HEK293 (cell line): ENCODE results near the gene ARHGEF26.

Experiments
- CTCF ChIA-PET: fragments of 350-600 bp; formaldehyde crosslinking; extraction: SDS; loops from one replicate; lab custom pipeline; 2021; ENCODE audit warnings: antibody characterized with exemption; lab: Yijun Ruan, JAX
- POLR2A ChIA-PET: fragments of 300-600 bp; formaldehyde crosslinking; extraction: SDS; loops from one replicate; lab custom pipeline; 2020; ENCODE audit warnings: antibody characterized with exemption, inconsistent platforms; lab: Yijun Ruan, JAX
- H3K27ac ChIP-seq: fragments of 200-500 bp; sonication (Bioruptor generic); 2 replicates; pipeline ENCODE4 v1.5.1; 2014; ENCODE audit warnings: low read depth, low read length, control low read depth, inconsistent platforms; ENCODE audit errors: extremely low read depth
- H3K36me3 ChIP-seq, 2 experiments: fragments of 200-500 bp in 1 of 2; sonication (Bioruptor generic) in 1 of 2; 1 replicate in 1 of 2; 2 replicates in 1 of 2; pipeline ENCODE4 v1.5.1; 2014 to 2017; ENCODE audit warnings: inconsistent platforms in 2 of 2, low read length in 2 of 2; ENCODE audit not compliant: control insufficient read depth in 2 of 2, insufficient read depth in 1 of 2
- H3K4me1 ChIP-seq: fragments of 200-500 bp; sonication (Bioruptor generic); 2 replicates; pipeline ENCODE4 v1.5.1; 2014; ENCODE audit warnings: mild to moderate bottlenecking, low read length, inconsistent platforms; ENCODE audit not compliant: control insufficient read depth, insufficient read depth
- H3K4me3 ChIP-seq: 2 replicates; pipeline ENCODE4 v1.5.1; 2011; ENCODE audit warnings: low read depth, mild to moderate bottlenecking, control low read depth, low read length, moderate library complexity
- H3K9me3 ChIP-seq: fragments of 200-500 bp; sonication (Bioruptor generic); 2 replicates; pipeline ENCODE4 v1.5.1; 2014; ENCODE audit warnings: low read depth, low read length, inconsistent platforms; ENCODE audit not compliant: control insufficient read depth, insufficient read depth
- BCL11A ChIP-seq: fragments of 450-650 bp; formaldehyde crosslinking; IDR thresholded peaks from 2 replicates; pipeline ENCODE4 v1.5.1; 2016; ENCODE audit warnings: low read depth, missing biosample characterization, missing genetic modification characterization
- IKZF3 ChIP-seq: fragments of 450-650 bp; IDR thresholded peaks from 2 replicates; pipeline ENCODE4 v1.5.0; 2018; ENCODE audit warnings: missing biosample characterization, mild to moderate bottlenecking, missing genetic modification characterization, moderate library complexity
- KLF9 ChIP-seq: fragments of 450-650 bp; formaldehyde crosslinking; IDR thresholded peaks from 2 replicates; pipeline ENCODE4 v1.5.1; 2016; ENCODE audit warnings: missing biosample characterization, missing genetic modification characterization, low read depth
- TRIM28 ChIP-seq: IDR thresholded peaks from 2 replicates; pipeline ENCODE4 v1.6.1; 2011; ENCODE audit warnings: low read length, control low read depth, borderline replicate concordance
- ZBTB26 ChIP-seq: fragments of 450-650 bp; formaldehyde crosslinking; optimal IDR thresholded peaks from 2 replicates; pipeline ENCODE3; 2016; ENCODE audit warnings: missing biosample characterization, mild to moderate bottlenecking, missing genetic modification characterization
- ZBTB8A ChIP-seq: fragments of 450-650 bp; formaldehyde crosslinking; IDR thresholded peaks from 2 replicates; pipeline ENCODE4 v1.5.1; 2016; ENCODE audit warnings: missing biosample characterization, missing genetic modification characterization
- ZFP37 ChIP-seq: fragments of 450-650 bp; formaldehyde crosslinking; IDR thresholded peaks from 2 replicates; pipeline ENCODE4 v1.5.1; 2016; ENCODE audit warnings: missing biosample characterization, missing genetic modification characterization
- ZNF121 ChIP-seq: fragments of 450-650 bp; formaldehyde crosslinking; IDR thresholded peaks from 2 replicates; pipeline ENCODE4 v1.5.1; 2016; ENCODE audit warnings: missing biosample characterization, missing genetic modification characterization
- ZNF19 ChIP-seq: fragments of 450-650 bp; formaldehyde crosslinking; IDR thresholded peaks from 2 replicates; pipeline ENCODE4; 2016; ENCODE audit warnings: missing biosample characterization, missing genetic modification characterization, low read depth
- ZNF221 ChIP-seq: fragments of 450-650 bp; formaldehyde crosslinking; IDR thresholded peaks from 2 replicates; pipeline ENCODE4 v1.5.1; 2017; ENCODE audit warnings: missing biosample characterization, missing genetic modification characterization, borderline replicate concordance
- ZNF274 ChIP-seq, 2 experiments: fragments of 200-500 bp in 1 of 2; fragments of 450-650 bp in 1 of 2; sonication (Bioruptor generic) in 1 of 2; formaldehyde crosslinking in 1 of 2; IDR thresholded peaks; 2 replicates each; pipeline versions ENCODE4 v1.5.1 to v1.6.1; 2014 to 2016; ENCODE audit warnings: borderline replicate concordance in 1 of 2, inconsistent platforms in 1 of 2, low read length in 1 of 2, missing biosample characterization in 1 of 2, missing genetic modification characterization in 1 of 2
- ZNF335 ChIP-seq: fragments of 450-650 bp; formaldehyde crosslinking; conservative IDR thresholded peaks from 2 replicates; pipeline ENCODE4 v1.5.1; 2016; ENCODE audit warnings: missing biosample characterization, missing genetic modification characterization
- ZNF426 ChIP-seq: fragments of 450-650 bp; formaldehyde crosslinking; IDR thresholded peaks from 2 replicates; pipeline ENCODE4 v1.5.1; 2017; ENCODE audit warnings: missing biosample characterization, missing genetic modification characterization, mild to moderate bottlenecking, inconsistent platforms, moderate library complexity
- ZNF624 ChIP-seq: fragments of 450-650 bp; formaldehyde crosslinking; IDR thresholded peaks from 2 replicates; pipeline ENCODE4 v1.5.1; 2017; ENCODE audit warnings: missing biosample characterization, missing genetic modification characterization
- ZNF629 ChIP-seq: fragments of 450-650 bp; formaldehyde crosslinking; IDR thresholded peaks from 2 replicates; pipeline ENCODE4 v1.5.1; 2017; ENCODE audit warnings: missing biosample characterization, missing genetic modification characterization
- ZNF645 ChIP-seq: fragments of 450-650 bp; formaldehyde crosslinking; IDR thresholded peaks from 2 replicates; pipeline ENCODE4; 2016; ENCODE audit warnings: missing biosample characterization, missing genetic modification characterization
- ZSCAN18 ChIP-seq: fragments of 450-650 bp; formaldehyde crosslinking; IDR thresholded peaks from 2 replicates; pipeline ENCODE4 v1.5.1; 2016; ENCODE audit warnings: missing biosample characterization, missing genetic modification characterization
- TF ChIP-seq, protein P1 (sequence below): fragments of 450-650 bp; formaldehyde crosslinking; IDR thresholded peaks from 2 replicates; pipeline ENCODE4 v1.5.1; 2016; ENCODE audit warnings: missing biosample characterization, missing genetic modification characterization
- TF ChIP-seq, protein P2 (sequence below): fragments of 450-650 bp; formaldehyde crosslinking; IDR thresholded peaks from 2 replicates; pipeline ENCODE4 v1.5.1; 2016; ENCODE audit warnings: missing biosample characterization, missing genetic modification characterization
- TF ChIP-seq, protein P3 (sequence below): fragments of 450-650 bp; formaldehyde crosslinking; IDR thresholded peaks from 2 replicates; pipeline ENCODE4 v1.5.1; 2016; ENCODE audit warnings: missing biosample characterization, missing genetic modification characterization

The ARHGEF26 gene

GRCh38 chr3:154304116-154304786 lies 183.1 kb downstream of the ARHGEF26 start:
- no peaks in the 10 kb centered on the region for H3K9me3 ChIP-seq
- no peak overlapping the region for H3K4me3 ChIP-seq
- H3K36me3 ChIP-seq = peaks cover 20 to 88% of the 10 kb centered on the region in 2 experiments
- H3K27ac ChIP-seq = no peak overlapping the region
- ChIA-PET CTCF (no interaction called here), POLR2A (no interaction called here)
- TF ChIP-seq ZNF426 (tag by site-specific recombination) (no peak), ZNF121 (tag by site-specific recombination) (no peak), ZNF221 (tag by site-specific recombination) (no peak), ZNF19 (tag by site-specific recombination) (no peak), IKZF3 (no peak), KLF9 (tag by site-specific recombination) (no peak), BCL11A (tag by site-specific recombination) (no peak), ZBTB8A (tag by site-specific recombination) (no peak), ZNF274 (IDR thresholded peaks at IDR 0.05; ENCODE audit: low read length) (no peak), ZNF274 (tag by site-specific recombination; IDR thresholded peaks at IDR 0.05; ENCODE audit: borderline replicate concordance) (no peak), ZBTB26 (no peak), ZNF629 (tag by site-specific recombination) (no peak)
- TF ChIP-seq, protein P1, sequence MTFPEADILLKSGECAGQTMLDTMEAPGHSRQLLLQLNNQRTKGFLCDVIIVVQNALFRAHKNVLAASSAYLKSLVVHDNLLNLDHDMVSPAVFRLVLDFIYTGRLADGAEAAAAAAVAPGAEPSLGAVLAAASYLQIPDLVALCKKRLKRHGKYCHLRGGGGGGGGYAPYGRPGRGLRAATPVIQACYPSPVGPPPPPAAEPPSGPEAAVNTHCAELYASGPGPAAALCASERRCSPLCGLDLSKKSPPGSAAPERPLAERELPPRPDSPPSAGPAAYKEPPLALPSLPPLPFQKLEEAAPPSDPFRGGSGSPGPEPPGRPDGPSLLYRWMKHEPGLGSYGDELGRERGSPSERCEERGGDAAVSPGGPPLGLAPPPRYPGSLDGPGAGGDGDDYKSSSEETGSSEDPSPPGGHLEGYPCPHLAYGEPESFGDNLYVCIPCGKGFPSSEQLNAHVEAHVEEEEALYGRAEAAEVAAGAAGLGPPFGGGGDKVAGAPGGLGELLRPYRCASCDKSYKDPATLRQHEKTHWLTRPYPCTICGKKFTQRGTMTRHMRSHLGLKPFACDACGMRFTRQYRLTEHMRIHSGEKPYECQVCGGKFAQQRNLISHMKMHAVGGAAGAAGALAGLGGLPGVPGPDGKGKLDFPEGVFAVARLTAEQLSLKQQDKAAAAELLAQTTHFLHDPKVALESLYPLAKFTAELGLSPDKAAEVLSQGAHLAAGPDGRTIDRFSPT (tag by site-specific recombination) = no peak
- no peaks in the 10 kb centered on the region for H3K4me1 ChIP-seq

DNA sequence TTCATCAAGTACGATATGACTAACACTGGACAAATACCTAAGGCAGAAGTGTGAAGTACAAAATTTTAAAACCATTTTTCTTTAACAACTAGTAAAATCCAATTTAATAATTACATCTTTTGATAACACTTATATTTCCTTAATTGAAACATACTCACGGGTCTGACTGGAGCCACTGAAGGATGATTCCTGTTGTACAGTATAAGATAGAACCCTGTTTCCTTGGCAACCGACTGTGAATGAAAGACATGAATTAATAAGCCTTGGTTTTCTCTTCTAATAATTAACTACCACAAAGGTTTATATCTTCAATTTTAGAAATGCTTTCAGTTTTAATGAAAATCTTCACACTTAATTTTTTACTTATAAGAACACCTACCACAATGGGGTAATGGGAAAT lies 183.7 kb downstream of the ARHGEF26 start:
- Histone ChIP-seq H3K36me3 (peaks cover 19 to 88% of the 10 kb centered on the region in 2 experiments), H3K9me3 (no peaks in the 10 kb centered on the region), H3K4me1 (no peaks in the 10 kb centered on the region), H3K4me3 (no peak overlapping the region), H3K27ac (no peak overlapping the region)
- CTCF ChIA-PET = interaction anchor here (1.4 kb wide), 1 partner anchor 11 kb away, joined by 4 read pairs; no protein-coding TSS in a partner anchor
- POLR2A ChIA-PET = no interaction called here
- TF ChIP-seq ZNF624 (tag by site-specific recombination) (no peak), ZNF645 (tag by site-specific recombination) (no peak), ZFP37 (tag by site-specific recombination) (no peak), TRIM28 (no peak), ZNF335 (tag by site-specific recombination) (no peak), ZSCAN18 (no peak)
- TF ChIP-seq, protein P2, sequence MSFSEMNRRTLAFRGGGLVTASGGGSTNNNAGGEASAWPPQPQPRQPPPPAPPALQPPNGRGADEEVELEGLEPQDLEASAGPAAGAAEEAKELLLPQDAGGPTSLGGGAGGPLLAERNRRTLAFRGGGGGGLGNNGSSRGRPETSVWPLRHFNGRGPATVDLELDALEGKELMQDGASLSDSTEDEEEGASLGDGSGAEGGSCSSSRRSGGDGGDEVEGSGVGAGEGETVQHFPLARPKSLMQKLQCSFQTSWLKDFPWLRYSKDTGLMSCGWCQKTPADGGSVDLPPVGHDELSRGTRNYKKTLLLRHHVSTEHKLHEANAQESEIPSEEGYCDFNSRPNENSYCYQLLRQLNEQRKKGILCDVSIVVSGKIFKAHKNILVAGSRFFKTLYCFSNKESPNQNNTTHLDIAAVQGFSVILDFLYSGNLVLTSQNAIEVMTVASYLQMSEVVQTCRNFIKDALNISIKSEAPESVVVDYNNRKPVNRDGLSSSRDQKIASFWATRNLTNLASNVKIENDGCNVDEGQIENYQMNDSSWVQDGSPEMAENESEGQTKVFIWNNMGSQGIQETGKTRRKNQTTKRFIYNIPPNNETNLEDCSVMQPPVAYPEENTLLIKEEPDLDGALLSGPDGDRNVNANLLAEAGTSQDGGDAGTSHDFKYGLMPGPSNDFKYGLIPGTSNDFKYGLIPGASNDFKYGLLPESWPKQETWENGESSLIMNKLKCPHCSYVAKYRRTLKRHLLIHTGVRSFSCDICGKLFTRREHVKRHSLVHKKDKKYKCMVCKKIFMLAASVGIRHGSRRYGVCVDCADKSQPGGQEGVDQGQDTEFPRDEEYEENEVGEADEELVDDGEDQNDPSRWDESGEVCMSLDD (tag by site-specific recombination) = no peak
- TF ChIP-seq, protein P3, sequence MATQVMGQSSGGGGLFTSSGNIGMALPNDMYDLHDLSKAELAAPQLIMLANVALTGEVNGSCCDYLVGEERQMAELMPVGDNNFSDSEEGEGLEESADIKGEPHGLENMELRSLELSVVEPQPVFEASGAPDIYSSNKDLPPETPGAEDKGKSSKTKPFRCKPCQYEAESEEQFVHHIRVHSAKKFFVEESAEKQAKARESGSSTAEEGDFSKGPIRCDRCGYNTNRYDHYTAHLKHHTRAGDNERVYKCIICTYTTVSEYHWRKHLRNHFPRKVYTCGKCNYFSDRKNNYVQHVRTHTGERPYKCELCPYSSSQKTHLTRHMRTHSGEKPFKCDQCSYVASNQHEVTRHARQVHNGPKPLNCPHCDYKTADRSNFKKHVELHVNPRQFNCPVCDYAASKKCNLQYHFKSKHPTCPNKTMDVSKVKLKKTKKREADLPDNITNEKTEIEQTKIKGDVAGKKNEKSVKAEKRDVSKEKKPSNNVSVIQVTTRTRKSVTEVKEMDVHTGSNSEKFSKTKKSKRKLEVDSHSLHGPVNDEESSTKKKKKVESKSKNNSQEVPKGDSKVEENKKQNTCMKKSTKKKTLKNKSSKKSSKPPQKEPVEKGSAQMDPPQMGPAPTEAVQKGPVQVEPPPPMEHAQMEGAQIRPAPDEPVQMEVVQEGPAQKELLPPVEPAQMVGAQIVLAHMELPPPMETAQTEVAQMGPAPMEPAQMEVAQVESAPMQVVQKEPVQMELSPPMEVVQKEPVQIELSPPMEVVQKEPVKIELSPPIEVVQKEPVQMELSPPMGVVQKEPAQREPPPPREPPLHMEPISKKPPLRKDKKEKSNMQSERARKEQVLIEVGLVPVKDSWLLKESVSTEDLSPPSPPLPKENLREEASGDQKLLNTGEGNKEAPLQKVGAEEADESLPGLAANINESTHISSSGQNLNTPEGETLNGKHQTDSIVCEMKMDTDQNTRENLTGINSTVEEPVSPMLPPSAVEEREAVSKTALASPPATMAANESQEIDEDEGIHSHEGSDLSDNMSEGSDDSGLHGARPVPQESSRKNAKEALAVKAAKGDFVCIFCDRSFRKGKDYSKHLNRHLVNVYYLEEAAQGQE (tag by site-specific recombination) = no peak
